ENCODE measurements around the gene INVS.
"Not testable (repeated sequence)": the region's sequence is repeated elsewhere in the genome, so short reads cannot be mapped to it uniquely, and the experiment has no call there.

INVS gene

GRCh38 chr9:100098887-100099721, at the start of gene INVS, which contains the start of gene ERP44:
Gene INVS, plus strand, starts transcription at chr9:100099243. Its CDS starts 5,279 bp downstream, at chr9:100104522.
Gene ERP44, minus strand, starts transcription at chr9:100099000. Its CDS starts 160 bp downstream, at chr9:100098840.
- peak; percentile 96 for DNase-seq

- DNase-seq, result no peak
These were observed 49.5 kb upstream of the INVS start for GRCh38 chr9:100049551-100049950.

GRCh38 chr9:100052375-100052774, 46.7 kb upstream of the INVS start:
- DNase-seq, result no peak

GRCh38 chr9:100056561-100056960, 42.5 kb upstream of the INVS start:
- no peak for DNase-seq

GRCh38 chr9:100057624-100058023, 41.4 kb upstream of the INVS start:
- DNase-seq, result no peak

GRCh38 chr9:100058699-100059579, 40.1 kb upstream of the INVS start:
- no peak for DNase-seq

- DNase-seq, result not testable (repeated sequence)
These were observed 36.4 kb upstream of the INVS start for GRCh38 chr9:100062683-100063082.

- DNase-seq, result no peak
These were observed 35.9 kb upstream of the INVS start for GRCh38 chr9:100063185-100063584.

- no peak for DNase-seq
These were observed 34.0 kb upstream of the INVS start for GRCh38 chr9:100064872-100065581.

- no peak for DNase-seq
These were observed 32.5 kb upstream of the INVS start for GRCh38 chr9:100066539-100066938.

GRCh38 chr9:100067990-100068389, 31.1 kb upstream of the INVS start:
- not testable (repeated sequence) for DNase-seq

- DNase-seq, result not testable (repeated sequence)
These were observed 30.0 kb upstream of the INVS start for GRCh38 chr9:100069068-100069467.

- no peak for DNase-seq
These were observed 28.7 kb upstream of the INVS start for GRCh38 chr9:100070104-100071041.

GRCh38 chr9:100071271-100071670, 27.8 kb upstream of the INVS start:
- DNase-seq, result no peak

GRCh38 chr9:100072805-100073204, 26.2 kb upstream of the INVS start:
- DNase-seq, result no peak

- no peak for DNase-seq
These were observed 24.9 kb upstream of the INVS start for GRCh38 chr9:100074093-100074492.

- no peak for DNase-seq
These were observed 24.1 kb upstream of the INVS start for GRCh38 chr9:100074989-100075388.

- not testable (repeated sequence) for DNase-seq
These were observed 22.8 kb upstream of the INVS start for GRCh38 chr9:100076256-100076655.

- no peak for DNase-seq
These were observed 16.3 kb upstream of the INVS start for GRCh38 chr9:100082782-100083181.

- DNase-seq, result no peak
These were observed 15.5 kb upstream of the INVS start for GRCh38 chr9:100083448-100084127.

GRCh38 chr9:100084128-100084453, 15.0 kb upstream of the INVS start:
- DNase-seq, result no peak
